Measurements from ENCODE around the gene RBM39. TPM values are rescaled to one million over a fixed set of nuclear protein-coding genes. Genes with fewer than 3 reads are reported as not detected.
"Not testable (repeated sequence)": the region's sequence is repeated elsewhere in the genome, so short reads cannot be mapped to it uniquely, and the experiment has no call there.

Gene RBM39
- 423 and 517 TPM in 2 replicates for total RNA-seq (2014; rRNA removed; shearing (Covaris generic))

- peak within 1 kb of the TSS; percentile 99 for H3K27ac ChIP-seq
- peak; percentile 100 for DNase-seq
- H3K4me3 ChIP-seq = peak within 1 kb of the TSS; percentile 93
- peaks cover 47% of the 10 kb centered on the region for H3K36me3 ChIP-seq
- peaks cover 14% of the 10 kb centered on the region for H3K4me1 ChIP-seq
- H3K9me3 ChIP-seq (replicated peaks) = no peaks in the 10 kb centered on the region
- no peaks in the 10 kb centered on the region for H3K27me3 ChIP-seq
Observed at GRCh38 chr20:35741892-35742740, at the start of gene RBM39. Gene RBM39, minus strand, starts transcription at chr20:35742260. Its CDS starts 1,386 bp downstream, at chr20:35740874.

GRCh38 chr20:35791821-35792220 lies 49.8 kb upstream of the RBM39 start:
- Histone ChIP-seq H3K27ac (no peak overlapping the region), H3K4me1 (no peaks in the 10 kb centered on the region), H3K4me3 (no peak overlapping the region), H3K36me3 (peaks cover under 1% of the 10 kb centered on the region; the same call in 1 of the 2 replicates), H3K9me3 (replicated peaks) (no peaks in the 10 kb centered on the region), H3K27me3 (no peaks in the 10 kb centered on the region)
- no peak for DNase-seq

GRCh38 chr20:35791097-35791496 lies 49.0 kb upstream of the RBM39 start:
- no peaks in the 10 kb centered on the region for H3K9me3 ChIP-seq (replicated peaks)
- H3K36me3 ChIP-seq = peaks cover 3% of the 10 kb centered on the region; the same call in 1 of the 2 replicates
- H3K4me3 ChIP-seq = no peak overlapping the region
- no peak overlapping the region for H3K27ac ChIP-seq
- H3K4me1 ChIP-seq = no peaks in the 10 kb centered on the region
- H3K27me3 ChIP-seq = no peaks in the 10 kb centered on the region
- DNase-seq = no peak

DNA sequence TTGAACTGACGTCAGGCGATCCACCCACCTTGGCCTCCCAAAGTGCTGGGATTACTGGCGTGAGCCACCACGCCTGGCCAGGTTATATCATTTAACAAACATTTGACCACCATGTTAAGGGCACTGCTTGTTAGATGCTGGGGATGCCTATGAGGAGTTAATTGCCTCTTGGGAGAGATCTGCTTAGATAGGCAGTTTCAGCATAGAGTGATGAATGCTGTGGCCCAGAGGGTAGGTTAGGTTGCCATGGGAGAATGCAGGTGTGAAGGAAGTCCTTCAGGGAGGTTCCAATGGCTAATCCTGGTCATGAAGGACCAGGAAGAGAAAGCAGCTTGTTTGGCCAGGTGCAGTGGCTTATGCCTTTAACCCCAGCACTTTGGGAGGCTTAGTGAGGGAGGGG lies 46.7 kb upstream of the RBM39 start:
- no peak for DNase-seq
- H3K27me3 ChIP-seq = no peaks in the 10 kb centered on the region
- 0 out of 2 replicates have a peak, but pooled peaks cover 3% of the 10 kb centered on the region for H3K9me3 ChIP-seq (replicated peaks)
- H3K27ac ChIP-seq = no peak overlapping the region
- H3K4me1 ChIP-seq = no peaks in the 10 kb centered on the region
- peaks cover 9% of the 10 kb centered on the region for H3K36me3 ChIP-seq
- no peak overlapping the region for H3K4me3 ChIP-seq

- not testable (repeated sequence) for H3K4me1 ChIP-seq; H3K4me3 ChIP-seq; H3K27me3 ChIP-seq; H3K27ac ChIP-seq; H3K9me3 ChIP-seq (replicated peaks); DNase-seq
- peaks cover 25% of the 10 kb centered on the region for H3K36me3 ChIP-seq
Observed at GRCh38 chr20:35785541-35785940, 43.5 kb upstream of the RBM39 start.

DNA sequence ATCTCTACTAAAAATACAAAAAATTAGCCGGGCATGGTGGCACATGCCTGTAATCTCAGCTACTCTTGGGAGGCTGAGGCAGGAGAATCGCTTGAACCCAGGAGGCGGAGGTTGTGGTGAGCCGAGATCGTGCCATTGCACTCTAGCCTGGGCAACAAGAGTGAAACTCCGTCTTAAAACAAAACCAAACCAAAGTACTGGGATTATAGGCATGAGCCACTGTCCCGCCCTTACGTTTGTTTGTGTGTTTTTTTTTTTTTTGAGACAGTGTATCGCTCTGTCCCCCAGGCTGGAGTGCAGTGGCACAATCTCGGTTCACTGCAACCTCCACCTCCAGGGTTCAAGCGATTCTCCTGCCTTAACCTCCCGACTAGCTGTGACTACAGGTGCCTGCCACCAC lies 41.8 kb upstream of the RBM39 start:
- not testable (repeated sequence) for H3K27ac ChIP-seq; H3K9me3 ChIP-seq (replicated peaks); DNase-seq; H3K4me3 ChIP-seq; H3K4me1 ChIP-seq; H3K27me3 ChIP-seq
- peaks cover 32% of the 10 kb centered on the region for H3K36me3 ChIP-seq

- Histone ChIP-seq H3K27ac (no peak overlapping the region), H3K36me3 (peaks cover 18% of the 10 kb centered on the region), H3K4me1 (peaks cover 4% of the 10 kb centered on the region; the same call in 1 of the 2 replicates), H3K4me3 (no peak overlapping the region), H3K9me3 (replicated peaks) (no peaks in the 10 kb centered on the region), H3K27me3 (no peaks in the 10 kb centered on the region)
- DNase-seq = peak in 1 of 2 experiments; percentile 57
Observed at GRCh38 chr20:35776513-35777101, 34.5 kb upstream of the RBM39 start.

DNA sequence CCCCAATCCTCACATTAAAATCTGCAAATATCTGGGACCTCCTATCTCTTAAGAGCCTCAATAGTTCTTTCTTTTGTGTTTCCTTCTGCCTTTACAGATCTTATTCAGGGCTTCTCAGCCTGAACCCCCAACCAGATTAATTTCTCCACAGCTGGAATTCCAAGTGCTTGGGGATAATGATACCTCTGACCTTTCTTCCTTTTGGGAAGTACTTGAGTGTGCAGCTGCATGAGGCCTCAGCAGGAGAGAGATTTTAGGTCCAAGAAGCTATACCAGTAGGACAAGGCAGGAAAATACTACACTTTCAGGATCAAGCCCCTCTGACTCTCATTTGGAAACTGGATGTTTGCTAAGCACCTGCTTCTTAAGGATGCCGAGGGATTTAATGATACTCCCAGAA lies 32.3 kb upstream of the RBM39 start:
- Histone ChIP-seq H3K4me1 (peaks cover 15% of the 10 kb centered on the region), H3K4me3 (no peak overlapping the region), H3K9me3 (replicated peaks) (no peaks in the 10 kb centered on the region), H3K36me3 (peaks cover 14% of the 10 kb centered on the region), H3K27ac (no peak overlapping the region), H3K27me3 (no peaks in the 10 kb centered on the region)
- no peak for DNase-seq

- peak overlapping the region; percentile 79 for H3K4me3 ChIP-seq
- no peak for DNase-seq
- peaks cover 11% of the 10 kb centered on the region; the same call in 1 of the 2 replicates for H3K36me3 ChIP-seq
- H3K27me3 ChIP-seq = no peaks in the 10 kb centered on the region
- no peaks in the 10 kb centered on the region for H3K9me3 ChIP-seq (replicated peaks)
- H3K27ac ChIP-seq = no peak overlapping the region
- H3K4me1 ChIP-seq = peaks cover 24% of the 10 kb centered on the region
Observed at GRCh38 chr20:35773154-35773751, 31.2 kb upstream of the RBM39 start.

GRCh38 chr20:35772563-35773058 lies 30.6 kb upstream of the RBM39 start:
- peaks cover 25% of the 10 kb centered on the region for H3K4me1 ChIP-seq
- no peaks in the 10 kb centered on the region for H3K27me3 ChIP-seq
- H3K36me3 ChIP-seq = peaks cover 11% of the 10 kb centered on the region; the same call in 1 of the 2 replicates
- H3K4me3 ChIP-seq = peak overlapping the region; percentile 79
- no peaks in the 10 kb centered on the region for H3K9me3 ChIP-seq (replicated peaks)
- H3K27ac ChIP-seq = peak overlapping the region; percentile 34
- no peak for DNase-seq

GRCh38 chr20:35771689-35772562 lies 29.9 kb upstream of the RBM39 start, which contains the start of gene PHF20:
Gene PHF20, plus strand, starts transcription at chr20:35772015. Its CDS starts 29,508 bp downstream, at chr20:35801523.
- no peaks in the 10 kb centered on the region for H3K9me3 ChIP-seq (replicated peaks)
- H3K36me3 ChIP-seq = peaks cover 11% of the 10 kb centered on the region; the same call in 1 of the 2 replicates
- H3K4me1 ChIP-seq = peaks cover 25% of the 10 kb centered on the region
- H3K4me3 ChIP-seq = peak within 1 kb of the TSS; percentile 79
- DNase-seq = peak; percentile 100
- no peaks in the 10 kb centered on the region for H3K27me3 ChIP-seq
- peak within 1 kb of the TSS; percentile 34 for H3K27ac ChIP-seq

GRCh38 chr20:35771367-35771688 lies 29.3 kb upstream of the RBM39 start:
- H3K27me3 ChIP-seq = no peaks in the 10 kb centered on the region
- no peaks in the 10 kb centered on the region for H3K9me3 ChIP-seq (replicated peaks)
- H3K36me3 ChIP-seq = peaks cover 11% of the 10 kb centered on the region; the same call in 1 of the 2 replicates
- H3K27ac ChIP-seq = peak overlapping the region; percentile 11; the same call in 1 of the 2 replicates
- peaks cover 25% of the 10 kb centered on the region for H3K4me1 ChIP-seq
- DNase-seq = no peak
- peak overlapping the region; percentile 79 for H3K4me3 ChIP-seq

DNA sequence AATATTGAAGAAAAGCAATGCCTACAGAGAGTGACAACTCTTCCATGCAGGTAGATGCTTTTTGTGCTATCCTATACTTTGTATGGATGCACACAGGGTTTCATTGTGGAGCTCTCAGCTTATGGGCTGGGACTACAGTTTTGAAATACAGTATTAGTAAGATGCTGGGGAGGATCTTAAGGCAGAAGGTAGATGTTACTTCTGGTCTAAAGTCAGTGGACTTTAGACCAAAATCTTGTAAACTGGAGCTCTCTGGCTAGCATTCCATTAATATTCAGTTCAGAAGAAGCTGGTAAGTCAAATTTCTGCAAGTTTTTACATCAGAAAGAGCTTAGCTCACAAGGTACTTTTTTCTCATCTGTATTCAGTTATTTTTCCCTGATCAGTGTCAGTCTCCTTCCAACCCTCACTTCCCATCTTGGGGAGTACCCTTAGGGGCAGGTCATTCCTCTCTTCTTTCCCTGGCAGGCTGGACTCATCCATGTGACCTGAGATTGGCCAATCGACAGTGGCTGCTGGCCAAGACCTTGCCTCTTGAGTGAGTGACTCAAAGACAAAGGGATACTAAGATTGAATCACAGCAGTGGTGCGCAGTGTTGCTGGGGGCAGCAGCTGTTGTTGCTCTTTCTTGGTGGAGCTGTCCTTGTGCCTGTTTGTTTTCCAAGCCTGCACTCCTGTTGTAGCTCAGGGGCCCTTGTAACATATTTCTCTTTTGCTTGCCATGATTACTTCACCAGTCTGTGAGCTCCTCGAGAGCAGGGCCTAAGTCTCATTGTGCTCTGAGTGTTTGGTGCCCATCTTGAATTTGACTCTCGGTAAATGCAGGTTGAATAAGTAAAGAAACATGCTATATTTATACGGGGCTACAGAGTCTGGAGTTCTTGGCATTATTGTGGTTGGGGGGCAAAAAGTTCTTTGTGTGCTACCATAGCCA lies 26.9 kb upstream of the RBM39 start:
- Histone ChIP-seq H3K27me3 (no peaks in the 10 kb centered on the region), H3K9me3 (replicated peaks) (no peaks in the 10 kb centered on the region), H3K4me3 (peak overlapping the region; percentile 27), H3K4me1 (peaks cover 25% of the 10 kb centered on the region), H3K27ac (peak overlapping the region; percentile 77), H3K36me3 (no peaks in the 10 kb centered on the region)
- DNase-seq = peak; percentile 99 to 100

All from SJCRH30 (cell line).